Measurements from ENCODE around the gene RCC1. TPM values are rescaled to one million over a fixed set of nuclear protein-coding genes. Genes with fewer than 3 reads are reported as not detected.
A peak's percentile ranks its signal among the peaks of the same experiment; 100 is the strongest.
"Not testable (repeated sequence)": the region's sequence is repeated elsewhere in the genome, so short reads cannot be mapped to it uniquely, and the experiment has no call there.

RCC1 gene
- polyA plus RNA-seq, 1 donor, result 33.3 TPM

DNA sequence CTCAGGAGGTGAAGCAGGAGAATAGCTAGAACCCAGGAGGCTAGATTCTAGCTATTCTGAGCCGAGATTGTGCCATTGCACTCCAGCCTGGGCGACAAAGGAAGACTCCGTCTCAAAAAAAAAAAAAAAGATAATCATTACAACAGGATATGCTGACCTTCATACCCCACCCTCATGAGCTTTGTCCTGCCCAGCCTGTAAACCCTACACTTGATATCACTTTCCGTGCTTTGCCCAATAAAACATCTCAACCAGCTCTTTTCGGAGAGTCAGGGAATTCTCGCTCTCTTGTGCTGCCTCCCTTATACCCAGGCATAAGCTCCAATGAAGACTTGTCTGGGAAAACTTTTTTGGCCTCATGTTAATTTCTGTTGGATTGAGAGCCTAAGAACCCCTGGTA lies 45.5 kb downstream of the RCC1 start:
- no peak for DNase-seq

DNA sequence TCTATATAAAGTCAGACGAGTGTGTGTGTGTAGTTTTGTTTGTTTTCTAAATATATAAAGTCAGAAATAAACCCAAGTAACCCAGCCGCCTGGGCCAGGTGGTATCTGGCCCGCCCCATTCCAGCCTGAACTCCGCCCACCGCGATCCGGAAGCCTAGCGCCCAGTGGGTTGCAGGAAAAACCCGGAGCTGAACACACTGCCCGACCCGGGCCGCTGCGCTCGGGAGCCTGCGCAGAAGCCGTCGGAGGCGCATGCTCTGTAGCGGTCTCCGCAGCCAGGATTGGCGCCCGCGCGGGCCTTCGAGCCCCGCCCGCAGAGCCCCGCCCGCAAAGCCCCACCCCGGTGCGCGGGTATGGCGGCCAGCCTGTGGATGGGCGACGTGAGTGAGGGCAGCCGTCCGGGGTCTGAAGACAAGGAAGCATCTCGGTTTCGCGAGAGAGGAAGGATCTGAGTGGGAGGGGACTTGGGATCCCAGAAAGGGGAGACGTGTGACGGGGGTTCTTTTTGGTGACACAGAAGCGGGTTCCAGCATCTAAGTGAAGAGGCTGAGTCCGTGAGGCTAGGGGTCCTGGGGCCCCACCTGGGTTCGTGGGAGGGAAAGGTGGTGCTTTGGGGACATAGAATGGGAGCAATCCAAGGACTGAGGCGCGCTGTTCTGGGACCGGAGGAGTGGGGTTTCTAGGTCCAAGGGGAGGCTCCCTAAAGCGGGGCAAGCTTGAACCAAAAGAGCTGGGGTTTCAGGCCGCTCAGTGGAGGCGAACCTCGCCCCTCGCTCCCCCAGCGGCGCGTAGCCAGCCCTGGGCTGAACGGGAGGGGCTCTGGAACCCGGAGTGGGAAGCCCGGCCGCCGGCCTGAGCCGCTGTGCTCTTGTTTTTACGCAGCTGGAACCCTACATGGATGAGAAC lies 47.2 kb downstream of the RCC1 start, which contains the start of gene TRNAU1AP:
TSS of gene TRNAU1AP (plus strand) at position 328 of the 906 bp plus-strand sequence. CDS start at position 354, 26 bp downstream.
- DNase-seq, result peak; percentile 97

DNA sequence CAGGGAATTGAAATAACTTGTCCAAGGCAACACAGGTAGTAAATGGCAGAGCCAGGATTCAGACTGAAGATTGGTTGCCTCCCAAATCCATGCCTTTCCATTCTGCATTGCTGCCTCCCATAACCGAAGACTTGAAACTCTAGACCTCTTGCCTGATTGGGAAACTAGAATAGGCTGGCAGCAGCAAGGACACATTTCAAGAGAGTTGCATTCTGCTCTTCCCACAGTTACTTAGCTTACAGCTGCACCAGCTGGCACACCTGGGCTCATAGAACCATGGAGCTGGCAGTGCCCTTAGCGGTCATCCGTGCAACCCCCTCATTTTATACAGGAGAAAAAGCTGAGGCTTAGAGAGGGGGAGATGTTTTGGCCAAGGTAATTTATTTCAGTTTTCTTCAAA lies 55.0 kb downstream of the RCC1 start:
- DNase-seq, result no peak

DNA sequence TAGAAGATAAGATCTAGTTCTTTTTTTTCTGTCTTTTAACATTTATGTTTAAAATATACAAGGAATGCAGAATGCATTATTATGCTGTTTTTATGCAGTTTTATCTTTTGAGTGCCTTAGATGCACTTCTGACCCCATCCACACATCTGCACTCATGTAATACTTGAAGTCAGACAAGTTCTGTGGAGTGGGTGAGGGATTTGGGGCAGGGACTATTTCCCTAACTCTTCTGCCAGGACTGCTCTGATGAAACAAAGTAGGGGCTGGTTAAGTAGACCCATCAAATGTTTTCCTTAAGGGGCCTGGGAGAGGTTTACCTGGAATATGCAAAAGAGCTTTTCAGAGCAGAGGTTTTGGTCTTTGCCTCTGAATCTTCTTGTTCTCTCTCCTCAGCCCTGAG lies 58.5 kb downstream of the RCC1 start:
- DNase-seq, result no peak

DNA sequence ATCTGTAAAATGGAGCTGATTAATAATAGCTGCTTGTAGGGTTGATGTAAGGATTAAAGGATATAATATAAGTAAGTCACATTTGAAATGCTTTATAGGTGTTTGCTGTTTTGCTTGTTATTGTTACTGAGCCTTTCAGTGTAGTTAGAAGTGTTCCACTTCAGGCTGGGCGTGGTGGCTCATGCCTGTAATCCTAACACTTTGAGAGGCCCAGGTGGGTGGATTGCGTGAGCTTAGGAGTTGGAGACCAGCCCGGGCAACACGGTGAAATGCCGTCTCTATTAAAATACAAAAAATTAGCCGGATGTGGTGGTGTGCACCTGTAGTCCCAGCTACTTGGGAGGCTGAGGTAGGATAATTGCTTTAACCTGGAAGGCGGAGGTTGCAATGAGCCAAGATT lies 59.2 kb downstream of the RCC1 start:
- DNase-seq, result no peak

DNA sequence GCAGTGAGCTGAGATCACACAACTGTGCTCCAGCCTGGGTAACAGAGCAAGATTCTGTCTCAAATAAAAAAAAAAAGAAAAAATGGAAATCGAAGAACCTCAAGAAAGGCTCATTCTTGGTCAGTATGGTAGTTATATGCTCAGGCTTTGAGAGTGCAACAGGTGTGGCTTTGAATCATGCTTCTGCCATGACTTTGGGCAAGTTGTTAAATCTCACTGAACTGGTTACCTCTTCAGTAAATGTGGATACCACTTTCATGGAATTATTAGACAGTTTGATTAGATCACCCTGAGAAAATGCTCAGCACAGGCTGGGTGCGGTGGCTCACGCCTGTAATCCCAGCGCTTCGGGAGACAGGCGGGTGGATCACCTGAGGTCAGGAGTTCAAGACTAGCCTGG lies 59.9 kb downstream of the RCC1 start:
- DNase-seq, result no peak

DNA sequence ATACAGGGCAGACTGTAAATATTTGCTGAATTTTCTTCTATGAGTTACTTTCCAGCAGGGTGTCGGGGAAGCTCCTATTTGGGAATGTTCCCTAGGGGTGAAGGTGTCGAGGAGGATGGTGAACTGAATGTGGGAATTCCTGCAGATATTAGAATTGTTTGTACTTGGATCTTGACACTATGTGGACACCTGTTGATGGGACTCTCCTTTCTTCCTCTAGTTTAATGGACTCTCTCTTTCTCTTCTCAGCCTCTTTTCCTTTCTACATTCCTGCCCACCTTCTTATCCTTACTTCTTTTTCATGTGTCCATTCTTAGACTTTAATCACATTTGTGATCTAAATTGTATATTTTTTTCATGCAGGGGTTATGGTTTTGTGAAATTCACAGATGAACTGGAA lies 61.1 kb downstream of the RCC1 start:
- no peak for DNase-seq

DNA sequence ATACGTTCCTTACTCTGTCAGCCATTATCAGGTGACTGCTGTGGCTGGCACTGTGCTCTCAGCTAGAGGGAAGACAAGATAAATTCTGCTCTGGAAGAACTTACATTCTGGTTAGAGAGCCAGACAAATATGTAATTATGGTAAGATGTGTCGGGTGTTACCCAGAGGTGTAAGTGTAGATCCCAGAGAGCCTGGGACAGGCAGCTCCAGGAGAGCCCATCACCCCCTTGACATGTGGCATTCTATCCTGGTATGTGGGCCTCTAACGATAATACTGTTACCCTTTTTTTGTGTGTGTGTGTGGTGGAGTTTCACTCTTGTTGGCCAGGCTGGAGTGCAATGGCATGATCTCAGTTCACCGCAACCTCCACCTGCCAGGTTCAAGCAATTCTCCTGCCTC lies 66.1 kb downstream of the RCC1 start:
- DNase-seq, result no peak

DNA sequence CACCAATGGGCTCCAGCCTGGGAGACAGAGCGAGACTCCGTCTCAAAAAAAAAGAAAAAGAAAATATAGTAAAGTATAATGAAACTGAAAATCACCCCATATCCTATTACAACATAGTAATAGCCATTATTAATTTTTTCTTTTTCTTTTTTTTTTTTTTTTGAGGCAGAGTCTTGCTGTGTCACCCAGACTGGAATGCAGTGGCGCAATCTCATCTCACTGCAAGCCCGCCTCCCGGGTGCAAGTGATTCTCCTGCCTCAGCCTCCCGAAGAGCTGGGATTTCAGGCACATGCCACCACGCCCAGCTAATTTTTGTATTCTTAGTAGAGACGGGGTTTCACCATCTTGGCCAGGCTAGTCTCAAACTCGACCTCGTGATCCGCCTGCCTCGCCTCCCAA lies 67.0 kb downstream of the RCC1 start:
- DNase-seq, result not testable (repeated sequence)

DNA sequence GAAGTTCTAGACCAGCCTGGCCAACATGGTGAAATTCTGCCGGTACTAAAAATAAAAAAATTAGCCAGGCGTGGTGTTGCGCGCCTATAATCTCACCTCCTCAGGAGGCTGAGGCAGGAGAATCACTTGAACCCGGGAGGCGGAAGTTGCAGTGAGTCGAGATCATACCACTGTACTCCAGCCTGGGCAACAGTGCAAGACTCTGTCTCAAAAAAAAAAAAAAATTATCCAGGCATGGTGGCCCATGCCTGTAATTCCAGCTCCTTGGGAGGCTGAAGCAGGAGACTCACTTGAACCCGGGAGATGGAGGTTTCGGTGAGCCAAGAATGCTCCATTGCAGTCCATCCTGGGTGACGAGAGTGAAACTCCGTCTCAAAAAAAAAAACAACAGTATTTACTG lies 67.7 kb downstream of the RCC1 start:
- no peak for DNase-seq

DNA sequence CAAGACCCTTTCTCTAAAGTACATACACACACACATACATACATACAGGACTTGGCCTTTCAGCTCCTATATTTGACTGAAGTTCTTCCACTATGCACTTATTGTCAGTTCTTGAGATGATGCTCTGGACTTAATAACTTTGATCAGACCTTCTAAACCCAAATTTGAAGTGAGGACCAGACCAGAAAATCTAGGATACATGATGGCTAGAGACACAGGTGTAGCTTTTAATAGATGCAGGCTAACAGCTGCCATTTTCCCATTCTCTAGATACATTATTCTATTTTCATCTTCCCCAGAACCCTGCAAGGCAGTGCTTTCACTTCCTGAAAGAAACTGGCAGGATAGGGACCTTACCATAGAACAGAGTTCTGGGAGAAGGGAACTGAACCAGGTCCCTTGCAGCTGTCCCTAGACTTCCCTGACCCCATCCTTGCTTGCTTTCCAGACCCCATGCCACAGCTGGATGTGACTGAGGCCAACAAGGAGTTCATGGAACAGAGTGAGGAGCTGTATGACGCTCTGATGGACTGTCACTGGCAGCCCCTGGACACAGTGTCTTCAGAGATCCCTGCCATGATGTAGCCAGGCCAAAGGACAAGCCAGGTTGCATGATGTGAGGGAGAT lies 71.3 kb downstream of the RCC1 start:
- no peak for DNase-seq

DNA sequence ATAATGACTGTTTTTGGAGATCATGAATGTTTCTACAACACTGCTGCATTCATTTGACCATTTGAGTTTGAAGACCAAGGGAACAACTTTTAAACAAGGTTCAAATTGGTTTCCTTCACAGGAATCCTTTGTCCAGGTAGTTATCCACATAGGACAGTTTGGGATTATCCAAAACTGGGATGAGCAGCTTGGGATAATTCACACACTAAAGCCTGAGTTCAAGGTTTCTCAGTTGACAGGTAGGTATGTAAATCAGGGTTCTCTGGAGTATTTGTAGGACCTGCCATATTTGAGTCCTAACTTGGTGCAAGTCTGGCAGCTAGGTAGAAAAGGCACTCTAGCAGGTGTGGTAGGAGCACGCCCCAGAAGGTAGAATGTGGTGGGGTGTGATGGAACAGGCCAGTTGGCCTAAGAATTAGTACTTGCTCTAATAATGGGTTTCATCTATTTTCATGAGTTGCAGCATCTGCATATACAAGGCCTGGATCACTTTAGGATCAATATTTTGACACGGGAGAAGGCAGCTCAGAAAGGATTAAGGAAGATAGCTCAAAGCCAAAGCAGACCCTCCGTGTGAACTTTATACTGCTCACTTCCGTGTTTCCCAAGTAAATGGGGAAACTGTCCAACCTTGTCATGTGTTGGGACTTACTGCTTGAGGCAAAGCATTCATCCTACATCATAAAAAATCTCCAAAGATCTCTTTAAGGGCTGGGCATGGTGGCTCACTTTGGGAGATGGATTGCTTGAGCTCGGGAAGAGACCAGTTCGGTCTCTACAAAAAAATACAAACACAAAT lies 72.1 kb downstream of the RCC1 start:
- DNase-seq, result no peak

DNA sequence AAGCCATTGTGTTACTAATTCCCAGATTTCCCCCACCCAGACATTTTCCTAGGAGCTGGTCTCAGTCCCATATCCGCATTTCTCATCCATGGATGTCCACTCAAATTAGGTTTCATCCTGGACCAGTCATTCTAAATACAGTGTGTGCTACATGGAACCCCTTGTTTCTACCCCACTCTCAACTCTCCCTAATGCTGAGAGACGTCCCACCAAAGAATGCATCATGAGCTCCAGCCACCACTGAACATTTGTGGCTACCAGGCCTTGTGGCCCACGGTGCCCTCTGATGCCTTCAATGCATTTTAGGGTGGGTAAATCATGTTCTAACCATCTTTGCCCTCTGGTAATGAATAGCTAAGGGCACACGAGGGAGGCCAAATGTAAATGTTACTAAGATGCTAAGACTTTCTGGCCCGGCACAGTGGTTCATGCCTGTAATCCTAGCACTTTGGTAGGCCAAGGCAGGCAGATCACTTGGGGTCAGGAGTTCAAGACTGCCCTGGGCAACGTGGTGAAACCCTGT lies 72.9 kb downstream of the RCC1 start:
- DNase-seq, result no peak

DNA sequence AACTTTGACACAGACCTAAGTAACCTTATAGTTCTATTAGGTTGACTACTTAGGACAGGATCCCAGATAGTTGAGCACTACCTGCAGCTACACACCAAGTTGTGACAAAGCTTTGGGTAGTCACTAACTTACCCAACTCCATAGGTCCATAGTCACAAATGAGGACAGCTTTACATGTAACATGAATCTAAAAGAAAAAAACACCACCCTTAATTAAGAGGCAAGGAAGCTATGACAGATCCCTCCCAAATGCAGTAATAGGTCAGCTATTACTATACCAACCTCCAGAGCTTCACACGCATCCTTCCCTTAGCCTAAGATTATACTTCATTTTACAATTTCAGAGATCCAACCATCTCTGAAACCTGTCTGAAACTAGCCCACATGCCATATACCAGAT lies 73.6 kb downstream of the RCC1 start:
- no peak for DNase-seq

DNA sequence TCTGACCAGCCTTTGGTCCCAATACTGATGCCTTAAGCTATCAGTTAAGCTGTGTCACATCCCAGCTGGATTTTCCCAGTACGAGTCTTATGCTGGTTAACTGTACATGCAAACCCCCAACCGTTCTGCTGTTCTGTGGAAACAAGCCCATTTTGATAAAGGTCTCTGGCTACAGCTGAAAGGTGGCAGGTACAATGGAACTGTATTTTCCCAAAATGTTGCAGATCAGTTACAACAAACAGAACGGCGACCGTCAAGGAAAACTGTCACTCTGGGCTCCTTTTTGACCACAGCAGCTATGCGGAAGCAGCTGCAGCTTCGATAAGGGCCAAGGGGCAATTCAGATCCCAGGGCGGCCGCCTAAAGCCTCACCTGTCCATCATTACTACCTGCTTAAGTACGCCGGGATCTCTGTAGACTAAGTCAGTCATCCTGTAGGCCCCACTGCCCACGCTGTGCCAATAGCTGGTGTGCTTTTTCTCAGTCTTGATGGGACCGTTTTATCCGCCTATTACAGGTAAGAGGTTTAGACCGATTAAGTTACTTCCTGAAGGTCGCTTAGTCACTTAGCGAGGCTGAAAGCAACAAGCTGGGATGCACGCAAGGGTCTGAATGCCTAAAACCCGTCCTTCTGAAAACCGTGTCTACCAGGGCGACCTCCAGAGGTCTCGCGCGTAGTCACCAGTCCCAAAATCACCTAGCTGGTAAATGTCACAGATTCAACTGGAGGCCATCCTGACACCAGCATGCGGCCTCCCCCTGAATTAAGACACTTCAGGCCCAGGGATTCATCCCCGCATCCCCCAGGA lies 75.1 kb downstream of the RCC1 start:
- DNase-seq, result peak; percentile 19

DNA sequence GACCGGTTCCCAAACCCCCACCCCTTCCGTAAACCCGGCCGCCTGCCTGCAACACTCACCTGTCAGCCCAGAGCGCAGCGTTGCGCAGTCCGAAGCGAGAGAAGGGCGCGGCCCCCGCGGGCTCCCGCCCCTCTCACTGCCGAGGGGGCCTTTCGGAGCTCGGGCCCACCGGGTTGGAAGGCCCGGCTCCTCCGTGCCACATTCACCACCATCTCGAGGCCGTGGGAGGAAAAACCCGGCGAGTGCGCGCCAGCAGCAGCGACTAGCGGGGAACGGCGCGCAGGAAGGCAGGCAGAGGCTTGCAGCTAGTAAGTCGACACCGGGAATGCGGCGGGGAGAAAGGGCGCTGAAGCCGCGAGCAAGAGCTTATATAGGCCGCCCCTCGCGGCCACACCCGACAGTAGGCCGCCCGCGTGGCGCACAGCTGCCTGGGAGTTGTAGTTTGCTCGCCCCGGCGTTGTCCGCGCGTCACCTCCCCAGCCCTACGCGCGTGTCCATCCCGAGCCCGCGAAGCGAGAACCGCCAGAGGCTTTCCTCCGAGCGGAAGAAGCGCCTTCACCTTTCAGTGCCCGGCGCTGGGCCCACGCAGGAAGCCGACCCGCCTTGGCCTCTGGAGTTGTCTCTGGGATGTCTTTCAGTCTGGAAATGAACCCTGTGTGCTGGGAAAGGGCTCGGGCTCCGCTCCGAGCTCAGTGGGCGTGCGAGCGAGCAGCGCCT lies 75.8 kb downstream of the RCC1 start:
- DNase-seq, result peak; percentile 96

DNA sequence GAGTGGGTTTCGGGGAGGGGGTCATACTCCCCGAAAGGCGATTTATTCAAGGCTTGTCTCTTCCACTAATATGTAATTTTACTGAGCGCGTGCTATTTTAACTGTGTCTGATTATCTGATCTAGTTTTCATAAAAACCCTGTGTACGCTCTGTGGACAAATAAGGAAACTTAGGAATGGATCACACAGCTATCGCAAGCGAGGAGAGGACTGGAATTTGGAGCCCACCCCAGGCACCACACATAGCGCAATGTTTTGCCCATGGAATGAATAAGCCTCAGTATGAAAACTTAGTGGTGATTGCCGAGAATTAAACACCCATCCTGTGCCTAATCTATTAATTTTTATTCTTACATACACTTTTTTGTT lies 76.4 kb downstream of the RCC1 start:
- DNase-seq, result no peak

DNA sequence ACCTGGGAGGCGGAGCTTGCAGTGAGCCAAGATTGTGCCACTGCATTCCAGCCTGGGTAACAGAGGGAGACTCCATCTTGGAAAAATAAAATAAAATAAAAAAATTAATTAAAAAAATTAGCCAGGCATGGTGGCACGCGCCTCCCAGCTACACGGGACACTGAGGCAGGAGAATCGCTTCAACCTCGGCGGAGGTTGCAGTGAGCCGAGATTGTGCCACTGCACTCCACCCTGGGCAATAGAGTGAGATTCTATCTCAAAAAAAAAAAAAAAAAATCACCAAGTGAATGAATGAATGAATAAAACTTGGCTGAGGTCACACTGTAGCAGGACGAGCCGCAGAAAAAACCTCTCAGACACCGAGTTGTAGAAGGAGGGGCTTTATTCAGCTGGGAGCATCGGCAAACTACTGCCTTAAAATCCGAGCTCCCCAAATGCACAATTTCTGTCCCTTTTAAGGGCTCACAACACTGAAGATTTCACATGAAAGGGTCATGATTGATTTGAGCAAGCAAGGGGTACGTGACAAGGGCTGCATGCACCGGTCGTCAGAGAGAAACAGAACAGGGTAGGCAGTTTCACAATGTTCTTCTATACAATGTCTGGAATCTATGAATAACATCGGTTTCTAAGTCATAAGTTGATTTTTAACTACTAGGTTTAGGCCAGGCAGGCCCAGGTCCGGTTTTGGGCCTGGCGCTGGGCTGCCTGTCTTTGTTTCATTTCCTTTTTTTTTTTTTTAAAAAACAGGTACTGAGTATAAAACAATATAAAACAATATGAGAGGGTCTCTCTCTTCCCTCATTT lies 80.9 kb downstream of the RCC1 start:
- not testable (repeated sequence) for DNase-seq

All from hindlimb muscle (tissue), 1 donor.